ENCODE data around the gene PHYKPL.

DNA sequence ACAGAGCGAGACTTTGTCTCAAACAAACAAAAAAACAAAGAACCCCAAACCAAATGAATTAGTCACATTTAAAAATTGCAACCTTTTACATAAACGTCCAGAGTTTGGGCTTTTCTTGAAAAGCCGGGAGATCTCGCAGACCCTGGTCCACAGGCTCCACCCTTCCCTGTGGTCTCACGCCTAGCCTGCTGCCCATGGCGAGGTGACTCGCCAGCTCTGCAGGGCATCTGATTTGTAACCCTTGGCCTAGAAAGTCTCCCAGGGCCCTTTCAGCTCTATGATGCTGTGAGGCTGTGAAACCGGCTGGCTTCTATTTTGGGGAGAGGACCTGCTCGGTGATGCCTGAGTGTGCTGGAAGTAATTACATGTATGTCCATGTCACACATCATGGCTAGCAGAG lies 44.7 kb upstream of the PHYKPL start:
- no peak for TF ChIP-seq EZH2 (IDR thresholded peaks at IDR 0.05; ENCODE audit: low read length, missing control alignments)
- TF ChIP-seq, protein P1, sequence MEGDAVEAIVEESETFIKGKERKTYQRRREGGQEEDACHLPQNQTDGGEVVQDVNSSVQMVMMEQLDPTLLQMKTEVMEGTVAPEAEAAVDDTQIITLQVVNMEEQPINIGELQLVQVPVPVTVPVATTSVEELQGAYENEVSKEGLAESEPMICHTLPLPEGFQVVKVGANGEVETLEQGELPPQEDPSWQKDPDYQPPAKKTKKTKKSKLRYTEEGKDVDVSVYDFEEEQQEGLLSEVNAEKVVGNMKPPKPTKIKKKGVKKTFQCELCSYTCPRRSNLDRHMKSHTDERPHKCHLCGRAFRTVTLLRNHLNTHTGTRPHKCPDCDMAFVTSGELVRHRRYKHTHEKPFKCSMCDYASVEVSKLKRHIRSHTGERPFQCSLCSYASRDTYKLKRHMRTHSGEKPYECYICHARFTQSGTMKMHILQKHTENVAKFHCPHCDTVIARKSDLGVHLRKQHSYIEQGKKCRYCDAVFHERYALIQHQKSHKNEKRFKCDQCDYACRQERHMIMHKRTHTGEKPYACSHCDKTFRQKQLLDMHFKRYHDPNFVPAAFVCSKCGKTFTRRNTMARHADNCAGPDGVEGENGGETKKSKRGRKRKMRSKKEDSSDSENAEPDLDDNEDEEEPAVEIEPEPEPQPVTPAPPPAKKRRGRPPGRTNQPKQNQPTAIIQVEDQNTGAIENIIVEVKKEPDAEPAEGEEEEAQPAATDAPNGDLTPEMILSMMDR (conservative IDR thresholded peaks at IDR 0.05 in 1 of 2, IDR thresholded peaks at IDR 0.05 in 1 of 2; ENCODE audit: low read depth in 1 of 2, low read length in 2 of 2), result no peak
